Body of pancreas (tissue), 4 donors: Measurements from ENCODE around the gene DDX19B.

ENCODE experiments used
- POLR2A ChIP-seq, 3 donors: fragments of 450-650 bp; IDR thresholded peaks; one replicate each; pipeline ENCODE4 v1.6.1; 2016; ENCODE audit warnings: antibody characterized with exemption in 3 of 3, mild to moderate bottlenecking in 2 of 3
- TF ChIP-seq, protein P1 (sequence below), 7 experiments: fragments of 450-650 bp in 4 of 7; fragments of 200-600 bp in 3 of 7; sonication (generic) in 3 of 7; IDR thresholded peaks; one replicate each; pipeline ENCODE4 v1.5.1; 2016 to 2019; ENCODE audit warnings: antibody characterized with exemption in 7 of 7

DNA sequence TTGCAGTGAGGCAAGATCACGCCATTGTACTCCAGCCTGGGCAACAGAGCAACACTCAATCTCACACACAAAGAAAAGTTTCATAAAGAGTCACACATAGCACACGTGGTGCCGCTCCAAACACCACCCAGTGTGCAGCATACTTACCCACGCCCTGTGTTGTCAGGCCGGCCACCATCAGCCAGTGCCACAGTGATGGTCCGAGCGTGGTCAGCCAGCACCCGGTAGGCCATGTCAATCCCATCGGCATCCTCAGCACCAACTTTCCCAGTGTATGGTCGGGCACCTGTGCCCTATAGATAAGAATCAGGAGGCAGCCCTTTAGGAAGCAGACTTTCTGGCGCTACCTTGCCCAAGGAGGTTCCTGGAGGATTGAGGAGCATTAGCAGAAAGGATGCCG, 29.5 kb upstream of the DDX19B start:
- TF ChIP-seq, protein P1, sequence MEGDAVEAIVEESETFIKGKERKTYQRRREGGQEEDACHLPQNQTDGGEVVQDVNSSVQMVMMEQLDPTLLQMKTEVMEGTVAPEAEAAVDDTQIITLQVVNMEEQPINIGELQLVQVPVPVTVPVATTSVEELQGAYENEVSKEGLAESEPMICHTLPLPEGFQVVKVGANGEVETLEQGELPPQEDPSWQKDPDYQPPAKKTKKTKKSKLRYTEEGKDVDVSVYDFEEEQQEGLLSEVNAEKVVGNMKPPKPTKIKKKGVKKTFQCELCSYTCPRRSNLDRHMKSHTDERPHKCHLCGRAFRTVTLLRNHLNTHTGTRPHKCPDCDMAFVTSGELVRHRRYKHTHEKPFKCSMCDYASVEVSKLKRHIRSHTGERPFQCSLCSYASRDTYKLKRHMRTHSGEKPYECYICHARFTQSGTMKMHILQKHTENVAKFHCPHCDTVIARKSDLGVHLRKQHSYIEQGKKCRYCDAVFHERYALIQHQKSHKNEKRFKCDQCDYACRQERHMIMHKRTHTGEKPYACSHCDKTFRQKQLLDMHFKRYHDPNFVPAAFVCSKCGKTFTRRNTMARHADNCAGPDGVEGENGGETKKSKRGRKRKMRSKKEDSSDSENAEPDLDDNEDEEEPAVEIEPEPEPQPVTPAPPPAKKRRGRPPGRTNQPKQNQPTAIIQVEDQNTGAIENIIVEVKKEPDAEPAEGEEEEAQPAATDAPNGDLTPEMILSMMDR (IDR thresholded peaks at IDR 0.05), result no peak
- no peak for TF ChIP-seq POLR2A (IDR thresholded peaks at IDR 0.05)
